Naive thymus-derived CD4-positive, alpha-beta T cell (primary cell): Measurements from ENCODE around the gene LRP5. TPM values are rescaled to one million over a fixed set of nuclear protein-coding genes. Genes with fewer than 3 reads are reported as not detected.

ENCODE experiments used
- ATAC-seq: fragments of 150-1000 bp; cut with Tn5 transposase; 2 replicates; pipeline ENCODE4 v1.10.0; 2021; ENCODE audit warnings: mild to moderate bottlenecking, moderate library complexity
- CTCF ChIA-PET: fragments of 350-600 bp; sonication (Branson Sonifier 250); formaldehyde crosslinking; loops from one replicate; lab custom pipeline; 2021; ENCODE audit warnings: antibody characterized with exemption; lab: Charles Lee
- POLR2A ChIA-PET: fragments of 350-600 bp; sonication (Branson Sonifier 250); formaldehyde crosslinking; loops from one replicate; lab custom pipeline; 2021; ENCODE audit warnings: antibody characterized with exemption, inconsistent platforms; lab: Charles Lee
- DNase-seq, 9 donors: peaks; one replicate each; pipeline versions ENCODE4 v3.0.0 to v3.0.0-alpha.2; 2020 to 2022; ENCODE audit warnings: mixed read lengths in 1 of 9
- H3K27ac ChIP-seq: one replicate; pipeline ENCODE4 v1.7.0; 2013; ENCODE audit warnings: mild to moderate bottlenecking, low read depth, low read length, moderate library complexity
- H3K27me3 ChIP-seq, 2 donors: one replicate each; pipeline ENCODE4 v1.7.0; 2013; ENCODE audit warnings: low read length in 2 of 2, mild to moderate bottlenecking in 2 of 2, moderate library complexity in 2 of 2; ENCODE audit not compliant: control insufficient read depth in 2 of 2, insufficient read depth in 2 of 2
- H3K36me3 ChIP-seq, 3 experiments: 1 replicate in 2 of 3; 2 replicates in 1 of 3; pipeline ENCODE4 v1.7.0; 2013; ENCODE audit warnings: low read length in 3 of 3, mild to moderate bottlenecking in 3 of 3, moderate library complexity in 1 of 3; ENCODE audit not compliant: insufficient read depth in 3 of 3, control insufficient read depth in 2 of 3
- H3K4me1 ChIP-seq, 2 donors: one replicate each; pipeline ENCODE4 v1.7.0; 2013; ENCODE audit warnings: low read length in 2 of 2, mild to moderate bottlenecking in 2 of 2, moderate library complexity in 1 of 2; ENCODE audit not compliant: control insufficient read depth in 2 of 2, insufficient read depth in 2 of 2
- H3K4me3 ChIP-seq: 2 replicates; pipeline ENCODE4 v1.7.0; 2013; ENCODE audit warnings: mild to moderate bottlenecking, low read length
- H3K9me3 ChIP-seq, 3 experiments: 1 replicate in 2 of 3; 2 replicates in 1 of 3; pipeline ENCODE4 v1.7.0; 2013; ENCODE audit warnings: low read length in 3 of 3; ENCODE audit not compliant: control insufficient read depth in 2 of 3
- H3K27ac Mint-ChIP-seq, 9 donors: one replicate each; pipeline ENCODE4 v1.8.0; 2020 to 2022; ENCODE audit warnings: mixed read lengths in 9 of 9, mild to moderate bottlenecking in 8 of 9, moderate library complexity in 5 of 9, inconsistent platforms in 2 of 9
- H3K27me3 Mint-ChIP-seq, 5 donors: one replicate each; pipeline ENCODE4 v1.8.0; 2021 to 2022; ENCODE audit warnings: mixed read lengths in 5 of 5, mild to moderate bottlenecking in 1 of 5
- H3K36me3 Mint-ChIP-seq, 5 donors: one replicate each; pipeline ENCODE4 v1.8.0; 2020 to 2022; ENCODE audit warnings: mixed read lengths in 5 of 5, mild to moderate bottlenecking in 3 of 5, inconsistent platforms in 1 of 5
- H3K4me1 Mint-ChIP-seq, 7 donors: one replicate each; pipeline ENCODE4 v1.8.0; 2020 to 2022; ENCODE audit warnings: mixed read lengths in 7 of 7, mild to moderate bottlenecking in 3 of 7, inconsistent platforms in 1 of 7
- H3K4me3 Mint-ChIP-seq, 10 donors: one replicate each; pipeline ENCODE4 v1.8.0; 2020 to 2022; ENCODE audit warnings: mild to moderate bottlenecking in 10 of 10, mixed read lengths in 10 of 10, moderate library complexity in 6 of 10, inconsistent platforms in 2 of 10
- H3K9me3 Mint-ChIP-seq, 11 donors: one replicate each; pipeline ENCODE4 v1.8.0; 2020 to 2022; ENCODE audit warnings: mixed read lengths in 11 of 11, mild to moderate bottlenecking in 4 of 11, inconsistent platforms in 1 of 11, moderate library complexity in 1 of 11
- intact Hi-C, 2 donors: fragments of 100-400 bp; cut with micrococcal nuclease; formaldehyde crosslinking; loops; one replicate each; pipeline ENCODE4 v1.15.1; 2023
- polyA plus RNA-seq, 2 donors: library from polyadenylated mRNA; unstranded; fragments of 300-500 nt; fragmentation: Illumina TruSeq; gene quantifications; one replicate each; pipeline ENCODE4 v1.2.3, GENCODE V29; 2021
- total RNA-seq, 6 experiments: library from RNA in 5 of 6; stranded (reverse) in 5 of 6; gene quantifications; 1 replicate in 5 of 6; 2 replicates in 1 of 6; pipeline ENCODE4 v1.2.3 and lab custom pipeline; 2021 to 2026

The LRP5 gene
- total and polyA plus RNA-seq, 7 experiments from 2014 or later: 0.35 to 29.9 (median 2.2) TPM

GRCh38 chr11:68365943-68366435 lies 53.6 kb downstream of the LRP5 start:
- intact Hi-C loops: no loop called here
- Histone ChIP-seq H3K4me1 (no peaks in the 10 kb centered on the region), H3K36me3 (no peaks in the 10 kb centered on the region), H3K4me3 (no peak overlapping the region), H3K27ac (no peak overlapping the region), H3K27me3 (no peaks in the 10 kb centered on the region), H3K9me3 (no peaks in the 10 kb centered on the region)
- no peaks in the 10 kb centered on the region for H3K27me3 Mint-ChIP-seq
- ATAC-seq (no peak), DNase-seq (no peak)
- POLR2A ChIA-PET: no interaction called here
- peaks cover 0 to 22% (median 0%) of the 10 kb centered on the region in 7 donors for H3K4me1 Mint-ChIP-seq
- H3K27ac Mint-ChIP-seq: no peak overlapping the region
- H3K9me3 Mint-ChIP-seq: peaks cover 0 to 3% (median 0%) of the 10 kb centered on the region in 11 donors
- CTCF ChIA-PET: no interaction called here
- peaks cover 0 to 11% (median 0%) of the 10 kb centered on the region in 5 donors for H3K36me3 Mint-ChIP-seq
- no peak overlapping the region for H3K4me3 Mint-ChIP-seq

GRCh38 chr11:68367252-68367651 lies 54.9 kb downstream of the LRP5 start:
- no peak overlapping the region for H3K27ac ChIP-seq
- ATAC-seq (no peak), DNase-seq (no peak)
- POLR2A ChIA-PET: no interaction called here
- H3K4me3 Mint-ChIP-seq: no peak overlapping the region
- no peak overlapping the region for H3K27ac Mint-ChIP-seq
- H3K27me3 Mint-ChIP-seq: no peaks in the 10 kb centered on the region
- intact Hi-C loops: no loop called here
- no peaks in the 10 kb centered on the region for H3K4me1 ChIP-seq
- H3K4me3 ChIP-seq: no peak overlapping the region
- no peaks in the 10 kb centered on the region for H3K36me3 ChIP-seq
- H3K9me3 ChIP-seq: no peaks in the 10 kb centered on the region
- no peaks in the 10 kb centered on the region for H3K9me3 Mint-ChIP-seq
- H3K27me3 ChIP-seq: no peaks in the 10 kb centered on the region
- peaks cover 0 to 10% (median 0%) of the 10 kb centered on the region in 5 donors for H3K36me3 Mint-ChIP-seq
- CTCF ChIA-PET: no interaction called here
- H3K4me1 Mint-ChIP-seq: peaks cover 0 to 22% (median 0%) of the 10 kb centered on the region in 7 donors

- DNase-seq (no peak), ATAC-seq (no peak)
- Histone ChIP-seq H3K27ac (no peak overlapping the region), H3K9me3 (no peaks in the 10 kb centered on the region), H3K36me3 (no peaks in the 10 kb centered on the region), H3K4me1 (no peaks in the 10 kb centered on the region), H3K4me3 (no peak overlapping the region), H3K27me3 (no peaks in the 10 kb centered on the region)
- peaks cover 0 to 4% (median 0%) of the 10 kb centered on the region in 5 donors for H3K27me3 Mint-ChIP-seq
- H3K4me1 Mint-ChIP-seq: peaks cover 0 to 21% (median 0%) of the 10 kb centered on the region in 7 donors
- H3K27ac Mint-ChIP-seq: no peak overlapping the region
- peaks cover 0 to 4% (median 0%) of the 10 kb centered on the region in 5 donors for H3K36me3 Mint-ChIP-seq
- intact Hi-C loops: no loop called here
- POLR2A ChIA-PET: interaction anchor here (0.6 kb wide), 1 partner anchor 55 kb away, joined by 3 read pairs; no protein-coding TSS in a partner anchor
- H3K4me3 Mint-ChIP-seq: no peak overlapping the region
- H3K9me3 Mint-ChIP-seq: no peaks in the 10 kb centered on the region
- CTCF ChIA-PET: no interaction called here
Measured at GRCh38 chr11:68369756-68370155, 57.4 kb downstream of the LRP5 start.

- ATAC-seq (peak; percentile 76), DNase-seq (no peak)
- Mint-ChIP-seq H3K27me3 (peaks cover 0 to 4% (median 0%) of the 10 kb centered on the region in 5 donors), H3K27ac (no peak overlapping the region), H3K9me3 (no peaks in the 10 kb centered on the region), H3K4me1 (peaks cover 0 to 15% (median 0%) of the 10 kb centered on the region in 7 donors), H3K36me3 (peaks cover 0 to 4% (median 0%) of the 10 kb centered on the region in 5 donors), H3K4me3 (no peak overlapping the region)
- POLR2A ChIA-PET: interaction anchor here (0.6 kb wide), 1 partner anchor 56 kb away, joined by 3 read pairs; no protein-coding TSS in a partner anchor
- H3K4me3 ChIP-seq: no peak overlapping the region
- no peaks in the 10 kb centered on the region for H3K9me3 ChIP-seq
- CTCF ChIA-PET: no interaction called here
- intact Hi-C loops: no loop called here
- no peaks in the 10 kb centered on the region for H3K36me3 ChIP-seq
- no peak overlapping the region for H3K27ac ChIP-seq
- no peaks in the 10 kb centered on the region for H3K27me3 ChIP-seq
- no peaks in the 10 kb centered on the region for H3K4me1 ChIP-seq
Measured at GRCh38 chr11:68370211-68371111, 58.1 kb downstream of the LRP5 start.

GRCh38 chr11:68371171-68372041 lies 59.0 kb downstream of the LRP5 start:
- Histone ChIP-seq H3K27ac (no peak overlapping the region), H3K36me3 (no peaks in the 10 kb centered on the region), H3K4me1 (no peaks in the 10 kb centered on the region), H3K9me3 (no peaks in the 10 kb centered on the region), H3K27me3 (no peaks in the 10 kb centered on the region), H3K4me3 (no peak overlapping the region)
- peaks cover 0 to 4% (median 0%) of the 10 kb centered on the region in 5 donors for H3K27me3 Mint-ChIP-seq
- ChIA-PET POLR2A (no interaction called here), CTCF (no interaction called here)
- DNase-seq (no peak), ATAC-seq (no peak)
- H3K4me3 Mint-ChIP-seq: no peak overlapping the region
- peaks cover 0 to 15% (median 0%) of the 10 kb centered on the region in 7 donors for H3K4me1 Mint-ChIP-seq
- H3K36me3 Mint-ChIP-seq: peaks cover 0 to 4% (median 0%) of the 10 kb centered on the region in 5 donors
- intact Hi-C loops: no loop called here
- H3K27ac Mint-ChIP-seq: peak overlapping the region in 1 of 9 donors; percentile 51
- no peaks in the 10 kb centered on the region for H3K9me3 Mint-ChIP-seq

- H3K9me3 Mint-ChIP-seq: no peaks in the 10 kb centered on the region
Measured at GRCh38 chr11:68372114-68372513, 59.7 kb downstream of the LRP5 start.

More at GRCh38 chr11:68372114-68372513, 59.7 kb downstream of the LRP5 start:
- peaks cover 0 to 15% (median 0%) of the 10 kb centered on the region in 7 donors for H3K4me1 Mint-ChIP-seq
- H3K27me3 Mint-ChIP-seq: peaks cover 0 to 4% (median 0%) of the 10 kb centered on the region in 5 donors
- POLR2A ChIA-PET: no interaction called here
- no peak overlapping the region for H3K4me3 Mint-ChIP-seq
- H3K27ac ChIP-seq: no peak overlapping the region
- CTCF ChIA-PET: no interaction called here
- intact Hi-C loops: no loop called here
- ATAC-seq: no peak
- H3K9me3 ChIP-seq: no peaks in the 10 kb centered on the region
- H3K4me3 ChIP-seq: no peak overlapping the region
- H3K27ac Mint-ChIP-seq: peak overlapping the region in 2 of 9 donors; percentile 51 to 76
- no peaks in the 10 kb centered on the region for H3K4me1 ChIP-seq
- H3K27me3 ChIP-seq: no peaks in the 10 kb centered on the region
- H3K36me3 Mint-ChIP-seq: peaks cover 0 to 4% (median 0%) of the 10 kb centered on the region in 5 donors
- DNase-seq: no peak
- H3K36me3 ChIP-seq: no peaks in the 10 kb centered on the region
